ENCODE measurements around the gene SPOCK1. TPM values are rescaled to one million over a fixed set of nuclear protein-coding genes. Genes with fewer than 3 reads are reported as not detected.

Gene SPOCK1
- total RNA-seq, 1 donor from 2014 or later = 19.6 TPM

DNA sequence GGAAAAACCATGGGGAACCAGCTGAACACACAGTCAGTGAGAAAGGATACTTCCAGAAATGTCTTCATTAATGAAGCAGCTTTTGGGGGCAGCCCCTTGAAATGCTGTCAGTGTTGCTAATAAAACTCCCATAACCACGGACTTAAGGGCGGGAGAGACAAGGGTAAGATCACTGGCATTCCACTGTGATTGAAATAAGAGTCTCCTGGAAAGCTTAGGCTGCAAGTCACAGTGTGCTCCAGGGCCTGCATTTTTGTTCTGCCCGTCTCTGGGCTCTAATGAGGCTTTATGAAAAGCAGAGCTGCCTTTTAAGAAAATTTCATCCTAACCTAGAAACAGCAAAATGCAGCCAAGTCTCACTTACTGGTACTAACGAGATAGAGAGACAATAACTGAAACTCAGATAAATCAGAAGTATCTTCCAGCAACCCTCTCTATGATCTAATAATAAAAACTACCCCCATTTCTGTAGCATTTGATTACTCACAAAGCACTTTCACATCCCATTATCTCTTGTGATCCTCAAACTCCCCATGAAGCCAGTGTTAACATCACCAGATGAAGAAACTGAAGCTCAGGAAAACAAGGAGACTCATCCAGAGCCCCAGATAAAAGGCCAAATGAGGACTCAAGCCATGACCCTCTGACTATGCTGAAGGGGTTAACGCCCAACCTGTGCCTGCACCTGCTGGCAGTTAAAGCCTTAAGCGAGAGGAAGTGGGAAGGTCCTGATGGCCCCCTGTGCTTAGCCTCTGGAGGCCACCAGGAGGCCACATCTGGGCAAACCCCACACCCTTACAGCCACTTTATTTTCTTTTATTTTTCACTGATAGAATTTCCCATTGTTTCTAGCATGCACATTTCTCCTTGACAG is 37.5 kb downstream of the SPOCK1 start:
- ATAC-seq (ENCODE audit: poor library complexity) (no peak), DNase-seq (no peak)
- intact Hi-C loops (cut with DNase I) = no loop called here

GRCh38 chr5:137454671-137455070 is 44.5 kb downstream of the SPOCK1 start:
- no peak for DNase-seq
- intact Hi-C loops (cut with DNase I) = no loop called here
- no peak for ATAC-seq (ENCODE audit: poor library complexity)

DNA sequence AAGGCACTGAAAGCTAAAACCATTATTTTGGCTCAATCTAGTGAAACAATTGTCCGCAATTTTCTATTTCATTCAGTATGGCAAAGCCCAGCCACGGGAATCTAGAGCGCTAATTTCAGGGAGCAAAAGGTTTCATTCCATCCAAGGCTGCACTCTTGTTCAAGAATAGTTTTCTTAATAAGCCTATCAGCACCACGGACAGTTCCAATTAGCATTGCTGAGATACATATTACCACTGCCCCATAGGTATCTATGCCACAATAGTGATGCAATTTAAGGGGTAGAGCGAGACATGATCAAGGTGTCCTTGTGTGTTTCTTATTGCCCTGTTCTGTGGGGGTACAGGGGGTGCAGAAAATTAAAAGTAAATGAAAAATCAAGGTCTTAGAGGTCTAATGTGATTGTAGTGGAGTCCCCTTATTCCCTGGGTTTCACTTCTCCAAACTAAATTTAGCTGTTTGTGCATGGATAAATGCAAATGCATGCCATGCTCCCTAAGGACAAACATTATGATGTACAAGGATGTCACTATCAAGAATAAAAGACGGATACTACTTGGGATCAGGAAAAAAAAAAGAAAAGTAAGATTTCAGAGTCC is 45.5 kb downstream of the SPOCK1 start:
- DNase-seq (no peak), ATAC-seq (ENCODE audit: poor library complexity) (no peak)
- intact Hi-C loops (cut with DNase I) = no loop called here

GRCh38 chr5:137450759-137451158 is 48.4 kb downstream of the SPOCK1 start:
- ATAC-seq (ENCODE audit: poor library complexity) = no peak
- no peak for DNase-seq
- intact Hi-C loops (cut with DNase I) = no loop called here

- DNase-seq (no peak), ATAC-seq (ENCODE audit: poor library complexity) (no peak)
- intact Hi-C loops (cut with DNase I) = no loop called here
Measured at GRCh38 chr5:137448868-137449267, 50.3 kb downstream of the SPOCK1 start.

- ATAC-seq (ENCODE audit: poor library complexity) (no peak), DNase-seq (no peak)
- intact Hi-C loops (cut with DNase I) = no loop called here
Measured at GRCh38 chr5:137446615-137447014, 52.5 kb downstream of the SPOCK1 start.

GRCh38 chr5:137446151-137446550 is 53.0 kb downstream of the SPOCK1 start:
- ATAC-seq (ENCODE audit: poor library complexity) = no peak
- no peak for DNase-seq
- intact Hi-C loops (cut with DNase I) = no loop called here

DNA sequence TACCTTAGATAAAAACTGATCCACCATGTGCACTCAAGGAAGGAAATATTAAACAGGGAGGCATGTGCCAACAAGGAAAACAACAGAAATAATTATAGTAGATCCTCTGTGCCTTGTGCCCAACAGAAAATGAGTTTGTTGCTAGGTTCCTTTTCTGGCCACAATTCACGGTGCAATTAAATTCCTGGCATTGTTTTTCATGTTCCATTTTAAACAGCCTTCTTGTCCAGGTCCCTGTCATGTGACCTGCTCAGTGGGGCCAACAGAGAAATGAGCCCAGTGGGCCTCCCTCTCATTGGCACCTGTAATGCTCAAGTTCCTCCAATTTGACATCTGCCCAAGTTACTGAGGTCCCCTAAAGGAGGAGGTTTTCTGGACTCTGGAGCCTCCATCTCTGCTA is 56.5 kb downstream of the SPOCK1 start:
- no peak for DNase-seq
- ATAC-seq (ENCODE audit: poor library complexity) = no peak
- intact Hi-C loops (cut with DNase I) = no loop called here

DNA sequence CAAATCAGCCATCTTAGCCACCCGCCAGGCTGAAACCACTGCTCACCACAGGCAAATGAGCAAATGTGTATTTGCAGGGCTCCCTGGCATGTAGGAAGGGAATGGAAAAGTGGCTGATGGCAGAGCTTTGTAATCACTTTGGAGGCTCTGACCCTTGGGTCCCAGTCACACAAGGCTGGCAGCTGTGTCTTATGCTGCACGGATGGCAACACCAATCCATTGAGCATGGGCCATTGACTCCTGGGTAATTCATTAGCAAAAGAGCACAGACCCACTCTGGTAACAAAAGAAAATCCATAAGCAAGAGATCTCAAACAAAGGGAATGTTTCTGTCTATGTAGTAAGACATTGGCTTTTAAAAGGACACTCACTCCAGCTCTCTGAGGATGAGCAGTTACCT is 57.6 kb downstream of the SPOCK1 start:
- ATAC-seq (ENCODE audit: poor library complexity) (no peak), DNase-seq (no peak)
- intact Hi-C loops (cut with DNase I) = no loop called here

- ATAC-seq (ENCODE audit: poor library complexity) (no peak), DNase-seq (no peak)
- intact Hi-C loops (cut with DNase I) = no loop called here
Measured at GRCh38 chr5:137440795-137441194, 58.3 kb downstream of the SPOCK1 start.

DNA sequence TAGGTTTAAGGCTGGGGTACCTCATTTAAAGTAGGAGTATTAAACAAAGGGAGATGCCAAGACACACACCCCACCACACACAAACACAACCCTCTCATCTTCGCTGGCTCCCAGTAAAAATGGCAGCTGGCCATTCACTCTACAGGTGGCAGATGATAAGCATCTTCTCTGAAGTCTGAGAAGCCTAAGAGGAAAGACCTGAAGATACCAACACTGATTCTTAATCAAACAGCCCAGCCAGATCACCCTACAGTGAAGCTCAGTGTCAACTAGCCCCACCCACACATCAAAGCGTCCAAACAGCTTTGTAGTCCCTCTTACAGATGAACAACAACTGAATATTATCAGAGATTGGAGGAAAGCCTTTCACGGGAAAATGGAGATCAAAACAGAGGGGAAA is 59.5 kb downstream of the SPOCK1 start:
- no peak for DNase-seq
- intact Hi-C loops (cut with DNase I) = no loop called here
- no peak for ATAC-seq (ENCODE audit: poor library complexity)

GRCh38 chr5:137438932-137439331 is 60.2 kb downstream of the SPOCK1 start:
- DNase-seq (no peak), ATAC-seq (ENCODE audit: poor library complexity) (no peak)
- intact Hi-C loops (cut with DNase I) = no loop called here

- no peak for ATAC-seq (ENCODE audit: poor library complexity)
- DNase-seq = no peak
- intact Hi-C loops (cut with DNase I) = no loop called here
Measured at GRCh38 chr5:137437774-137438173, 61.4 kb downstream of the SPOCK1 start.

DNA sequence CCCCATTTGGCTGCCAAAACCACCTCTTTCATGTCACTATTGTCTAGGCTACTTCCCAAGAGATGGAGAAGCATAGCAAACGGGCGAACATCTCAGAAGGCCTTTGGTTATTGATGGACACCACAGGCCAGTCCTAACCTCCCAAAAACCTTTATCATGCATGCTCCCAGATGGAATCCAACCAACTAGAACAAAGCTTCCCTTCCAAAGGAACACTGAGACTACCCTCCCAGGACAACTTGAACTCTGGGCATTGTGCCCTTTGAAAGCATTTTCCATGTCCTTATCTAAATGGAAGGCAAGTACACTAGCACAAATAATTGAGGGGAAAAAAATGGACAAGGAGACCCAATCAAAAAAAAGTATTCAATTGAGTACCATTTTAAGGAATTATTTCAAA is 65.6 kb downstream of the SPOCK1 start:
- ATAC-seq (ENCODE audit: poor library complexity) (no peak), DNase-seq (no peak)
- intact Hi-C loops (cut with DNase I) = no loop called here

DNA sequence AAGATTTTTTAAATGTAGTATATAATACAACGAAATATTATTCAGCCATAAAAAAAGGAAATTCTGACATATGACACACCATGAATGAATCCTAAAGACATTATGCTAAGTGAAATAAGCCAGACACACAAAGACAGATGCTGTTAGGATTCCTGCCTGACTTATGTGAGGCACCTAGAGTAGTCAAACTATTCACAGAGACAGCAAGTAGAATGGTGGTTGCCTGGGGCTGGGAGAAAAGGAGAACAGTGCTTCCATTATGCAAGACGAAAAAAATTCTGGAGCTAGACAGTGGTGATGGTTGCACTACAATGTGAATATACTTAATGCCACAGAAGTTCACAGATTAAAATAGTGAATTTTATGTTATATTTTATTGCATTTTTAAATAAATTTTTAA is 66.8 kb downstream of the SPOCK1 start:
- DNase-seq = no peak
- intact Hi-C loops (cut with DNase I) = no loop called here

GRCh38 chr5:137431051-137431450 is 68.1 kb downstream of the SPOCK1 start:
- no peak for DNase-seq
- intact Hi-C loops (cut with DNase I) = no loop called here
- ATAC-seq (ENCODE audit: poor library complexity) = no peak

More for the DNA sequence above, 66.8 kb downstream of the SPOCK1 start:
- no peak for ATAC-seq (ENCODE audit: poor library complexity)

DNA sequence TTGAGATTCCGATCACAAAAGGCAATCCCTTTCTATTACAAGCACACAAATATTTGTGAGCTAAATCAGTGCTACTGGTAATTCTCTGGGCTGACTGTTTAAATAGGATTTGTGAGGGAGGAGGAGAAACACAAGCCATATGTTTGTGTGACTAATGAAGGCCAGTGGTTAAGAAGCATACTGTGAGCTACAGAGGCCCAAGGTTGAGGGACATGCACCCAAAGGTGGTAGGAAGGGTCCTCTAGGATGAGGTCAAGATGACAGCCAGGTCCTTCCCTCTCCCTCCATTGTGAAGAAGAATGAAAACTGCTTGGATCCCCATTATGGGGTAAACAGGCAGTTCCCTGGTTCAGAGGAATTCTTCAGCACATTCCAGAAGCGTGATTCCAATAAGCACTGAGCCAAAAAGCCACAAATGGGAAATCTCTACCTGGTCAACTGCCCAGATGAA is 83.9 kb downstream of the SPOCK1 start:
- DNase-seq (no peak), ATAC-seq (ENCODE audit: poor library complexity) (peak; percentile 29)
- intact Hi-C loops (cut with DNase I) = no loop called here

DNA sequence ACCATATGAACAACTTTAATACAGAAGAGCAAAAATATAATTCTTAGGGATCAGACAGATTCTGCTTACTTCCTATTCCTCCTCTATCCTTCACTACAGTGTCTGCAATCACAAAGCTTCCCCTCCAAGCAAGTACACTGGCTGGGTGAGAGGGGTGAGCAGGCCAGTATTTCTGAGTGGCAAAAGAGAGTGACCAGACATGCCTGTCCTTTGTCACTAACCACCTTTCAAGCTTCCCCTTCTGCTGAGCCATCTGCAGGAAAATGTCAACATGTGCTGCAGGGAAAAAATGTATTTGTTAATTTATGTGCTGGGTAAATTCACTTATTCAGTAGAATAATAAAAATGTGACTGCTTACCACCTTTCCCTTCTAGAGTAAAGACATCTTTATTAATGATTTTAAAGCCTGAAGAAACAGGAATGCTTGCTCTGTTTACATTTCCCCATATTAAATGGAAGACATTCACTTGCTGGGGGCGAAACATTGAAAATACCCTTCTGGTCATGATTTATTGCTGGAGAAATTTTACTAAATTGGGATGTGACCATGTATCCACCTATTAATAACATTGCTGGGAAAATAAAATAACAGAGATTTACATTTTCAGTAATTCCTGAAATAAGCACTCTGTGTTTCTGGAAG is 84.9 kb downstream of the SPOCK1 start:
- DNase-seq = no peak
- intact Hi-C loops (cut with DNase I) = no loop called here
- peak; percentile 99 for ATAC-seq (ENCODE audit: poor library complexity)

DNA sequence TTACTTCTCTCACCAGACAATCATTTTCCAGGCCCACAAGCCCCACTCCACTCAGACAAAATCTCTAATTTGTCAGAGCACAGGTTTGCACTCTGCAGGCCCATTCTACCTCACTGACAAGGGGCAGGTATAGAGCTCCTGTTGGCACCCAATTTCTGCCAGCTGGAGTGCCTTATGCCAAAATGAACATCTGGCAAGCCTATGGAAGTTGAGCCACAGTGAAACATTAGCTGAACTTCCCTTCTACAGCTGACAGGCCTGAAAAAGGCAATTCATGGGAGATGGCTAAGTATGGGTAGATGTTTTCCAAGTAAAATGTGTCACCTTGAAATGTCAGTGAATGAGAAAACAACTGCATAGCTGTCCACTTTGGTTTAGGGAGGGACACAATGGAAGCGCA is 87.0 kb downstream of the SPOCK1 start:
- intact Hi-C loops (cut with DNase I) = no loop called here
- ATAC-seq (ENCODE audit: poor library complexity) (no peak), DNase-seq (no peak)

Measured in Right ventricle myocardium superior (tissue), 1 donor.